RWPE1 (cell line): ENCODE results near the gene RIOK3.

Experiments used
- CTCF ChIA-PET: fragments of 350-600 bp; sonication (Branson Sonifier 250); formaldehyde crosslinking; extraction: SDS; loops from one replicate; lab custom pipeline; 2021; lab: Yijun Ruan, JAX
- POLR2A ChIA-PET: fragments of 400-600 bp; formaldehyde crosslinking; extraction: SDS; loops from one replicate; lab custom pipeline; 2020; ENCODE audit warnings: antibody characterized with exemption; ENCODE audit not compliant: low non-redundant PET; lab: Yijun Ruan, JAX
- DNase-seq: peaks from one replicate; pipeline ENCODE4 v3.0.0; 2012; ENCODE audit warnings: low spot score
- H3K27ac ChIP-seq: fragments of 450-650 bp; 2 replicates; pipeline ENCODE4 v1.5.1; 2017
- CTCF ChIP-seq: fragments of 450-650 bp; conservative IDR thresholded peaks from 2 replicates; pipeline ENCODE4 v1.5.1; 2017; ENCODE audit warnings: low read depth, mild to moderate bottlenecking

RIOK3 gene

GRCh38 chr18:23458830-23459529, 5.9 kb downstream of the RIOK3 start:
- no peak for DNase-seq
- POLR2A ChIA-PET: no interaction called here

DNA sequence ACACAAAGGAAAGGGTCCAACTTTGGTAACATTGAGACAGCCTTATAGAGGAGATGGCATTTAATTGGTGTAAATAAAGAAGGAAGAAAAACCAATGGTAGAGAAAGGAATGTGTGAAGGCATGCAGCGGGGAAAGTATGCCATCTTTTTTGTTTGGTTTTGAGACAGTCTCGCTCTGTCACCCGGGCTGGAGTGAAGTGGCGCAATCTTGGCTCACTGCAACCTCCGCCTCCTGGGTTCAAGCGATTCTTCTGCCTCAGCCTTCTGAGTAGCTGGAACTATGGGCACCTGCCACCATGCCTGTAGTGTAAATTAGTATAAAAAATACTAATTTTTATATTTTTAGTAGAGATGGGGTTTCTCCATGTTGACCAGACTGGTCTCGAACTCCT, 6.4 kb downstream of the RIOK3 start:
- ChIA-PET CTCF (interaction anchor here (0.6 kb wide), 1 partner anchor 51 kb away, joined by 4 read pairs; no protein-coding TSS in a partner anchor), POLR2A (no interaction called here)
- DNase-seq: no peak
- TF ChIP-seq CTCF: no peak
- H3K27ac ChIP-seq: no peak overlapping the region; the same call in 1 of the 2 replicates

More at GRCh38 chr18:23458830-23459529, 5.9 kb downstream of the RIOK3 start:
- H3K27ac ChIP-seq: no peak overlapping the region
- TF ChIP-seq CTCF: no peak
- CTCF ChIA-PET: interaction anchor here (0.6 kb wide), 1 partner anchor 52 kb away, joined by 4 read pairs; no protein-coding TSS in a partner anchor

GRCh38 chr18:23460285-23461273, 7.5 kb downstream of the RIOK3 start:
- H3K27ac ChIP-seq: no peak overlapping the region
- ChIA-PET CTCF (interaction anchor here (1.3 kb wide), 1 partner anchor 38 kb away, joined by 3 read pairs; no protein-coding TSS in a partner anchor), POLR2A (no interaction called here)
- TF ChIP-seq CTCF: no peak
- DNase-seq: no peak

GRCh38 chr18:23462876-23463275, 9.8 kb downstream of the RIOK3 start:
- no peak for DNase-seq
- ChIA-PET CTCF (no interaction called here), POLR2A (no interaction called here)
- TF ChIP-seq CTCF: no peak
- H3K27ac ChIP-seq: no peak overlapping the region

DNA sequence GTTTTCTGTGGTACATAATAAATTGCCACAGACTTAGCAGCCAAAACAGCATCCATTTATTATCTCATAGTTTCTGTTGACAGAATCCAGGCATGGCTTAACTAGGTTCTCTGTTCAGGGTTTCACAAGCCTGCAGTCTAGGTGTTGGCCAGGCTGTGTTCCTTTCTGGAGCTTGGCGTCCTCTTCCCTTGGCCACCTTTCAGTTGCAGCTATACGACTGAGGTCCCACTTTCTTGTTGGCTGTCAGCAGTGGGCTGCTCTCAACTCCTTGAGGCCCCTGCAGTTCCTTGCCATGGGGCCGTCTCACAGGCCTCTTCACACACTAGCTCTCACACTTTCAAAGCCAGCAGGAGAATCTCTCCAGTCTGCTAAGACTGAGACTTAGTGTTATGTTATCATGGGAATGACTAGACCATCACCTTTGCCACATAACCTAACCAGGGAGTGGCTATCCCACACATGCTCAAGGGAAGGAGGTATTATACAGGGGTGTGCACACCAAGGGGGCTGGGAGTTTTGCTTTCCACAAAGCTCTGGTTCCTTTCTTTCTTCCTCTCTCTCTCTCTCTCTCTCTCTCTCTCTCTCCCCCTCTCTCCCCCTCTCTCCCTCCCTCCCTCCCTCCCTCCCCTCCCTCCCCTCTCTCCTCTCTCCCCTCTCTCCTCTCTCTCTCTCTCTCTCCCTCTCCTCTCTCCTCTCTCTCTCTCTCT, 15.8 kb downstream of the RIOK3 start:
- no peak overlapping the region for H3K27ac ChIP-seq
- CTCF ChIA-PET: no interaction called here
- no peak for TF ChIP-seq CTCF
- POLR2A ChIA-PET: no interaction called here
- DNase-seq: no peak
